Spinal cord (tissue), 10 donors: ENCODE results near the gene HACD1. TPM values are rescaled to one million over a fixed set of nuclear protein-coding genes. Genes with fewer than 3 reads are reported as not detected.

Experiments
- DNase-seq, 6 donors: peaks; one replicate each; pipeline versions ENCODE4 v3.0.0 to v3.0.0-alpha.2; 2013 to 2015; ENCODE audit warnings: low spot score in 6 of 6, low read depth in 4 of 6
- H3K27ac ChIP-seq: one replicate; pipeline ENCODE4 v1.5.1; 2013; ENCODE audit warnings: low read depth, low read length, control low read depth
- H3K27me3 ChIP-seq: one replicate; pipeline ENCODE4 v1.6.1; 2013; ENCODE audit warnings: low read length; ENCODE audit not compliant: control insufficient read depth, insufficient read depth
- H3K36me3 ChIP-seq: one replicate; pipeline ENCODE4 v1.6.1; 2013; ENCODE audit warnings: low read length; ENCODE audit not compliant: control insufficient read depth, insufficient read depth
- H3K4me1 ChIP-seq: one replicate; pipeline ENCODE4 v1.6.1; 2013; ENCODE audit warnings: low read length; ENCODE audit not compliant: control insufficient read depth, insufficient read depth
- H3K4me3 ChIP-seq: one replicate; pipeline ENCODE4 v1.5.1; 2013; ENCODE audit warnings: low read depth, low read length, control low read depth
- H3K9me3 ChIP-seq: one replicate; pipeline ENCODE4 v1.6.1; 2013; ENCODE audit warnings: low read length; ENCODE audit not compliant: control insufficient read depth, insufficient read depth
- WGBS: methylation state at CpG from one replicate; pipeline ENCODE4 v1.1.5; 2013; ENCODE audit warnings: missing lambda C conversion rate; ENCODE audit not compliant: insufficient coverage; 5-methylcytosine and 5-hydroxymethylcytosine counted together
- long read RNA-seq, 4 donors: transcript quantifications; one replicate each; lab custom pipeline, GENCODE V29; 2026
- polyA plus RNA-seq, 2 donors: library from polyadenylated mRNA; unstranded; fragments of 120-200 nt; gene quantifications; one replicate each; pipeline ENCODE4 v1.2.1, GENCODE V29; 2013; ENCODE audit not compliant: insufficient read length in 2 of 2
- total RNA-seq, 2 donors: library from RNA; depleted of rRNA in 1 of 2; stranded (reverse); fragments of 120-200 nt in 1 of 2; fragments of >200 nt in 1 of 2; gene quantifications; one replicate each; pipeline versions ENCODE4 v1.2.3 to v1.2.4, GENCODE V29; 2013 to 2014
- donor health status: healthy.

HACD1 gene, protein sequence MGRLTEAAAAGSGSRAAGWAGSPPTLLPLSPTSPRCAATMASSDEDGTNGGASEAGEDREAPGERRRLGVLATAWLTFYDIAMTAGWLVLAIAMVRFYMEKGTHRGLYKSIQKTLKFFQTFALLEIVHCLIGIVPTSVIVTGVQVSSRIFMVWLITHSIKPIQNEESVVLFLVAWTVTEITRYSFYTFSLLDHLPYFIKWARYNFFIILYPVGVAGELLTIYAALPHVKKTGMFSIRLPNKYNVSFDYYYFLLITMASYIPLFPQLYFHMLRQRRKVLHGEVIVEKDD
- total RNA-seq = 10 to 100 TPM; 14.0 to 17.0 TPM
- polyA plus RNA-seq = 10 to 100 TPM; 23.4 to 24.2 TPM
- long read RNA-seq, donor 1, partial matches to known transcripts = 7 of 15 reads
- long read RNA-seq, donor 1, other reads (novel, unspliced or antisense) = 7 of 15 reads
- long read RNA-seq, donor 2, partial matches to known transcripts = 0 of 5 reads
- long read RNA-seq, donor 2, other reads (novel, unspliced or antisense) = 5 of 5 reads
- long read RNA-seq, donor 3, partial matches to known transcripts = 0 of 2 reads
- long read RNA-seq, donor 3, other reads (novel, unspliced or antisense) = 0 of 2 reads
- long read RNA-seq, donor 4, partial matches to known transcripts = 27 of 48 reads
- long read RNA-seq, donor 4, other reads (novel, unspliced or antisense) = 13 of 48 reads

DNA sequence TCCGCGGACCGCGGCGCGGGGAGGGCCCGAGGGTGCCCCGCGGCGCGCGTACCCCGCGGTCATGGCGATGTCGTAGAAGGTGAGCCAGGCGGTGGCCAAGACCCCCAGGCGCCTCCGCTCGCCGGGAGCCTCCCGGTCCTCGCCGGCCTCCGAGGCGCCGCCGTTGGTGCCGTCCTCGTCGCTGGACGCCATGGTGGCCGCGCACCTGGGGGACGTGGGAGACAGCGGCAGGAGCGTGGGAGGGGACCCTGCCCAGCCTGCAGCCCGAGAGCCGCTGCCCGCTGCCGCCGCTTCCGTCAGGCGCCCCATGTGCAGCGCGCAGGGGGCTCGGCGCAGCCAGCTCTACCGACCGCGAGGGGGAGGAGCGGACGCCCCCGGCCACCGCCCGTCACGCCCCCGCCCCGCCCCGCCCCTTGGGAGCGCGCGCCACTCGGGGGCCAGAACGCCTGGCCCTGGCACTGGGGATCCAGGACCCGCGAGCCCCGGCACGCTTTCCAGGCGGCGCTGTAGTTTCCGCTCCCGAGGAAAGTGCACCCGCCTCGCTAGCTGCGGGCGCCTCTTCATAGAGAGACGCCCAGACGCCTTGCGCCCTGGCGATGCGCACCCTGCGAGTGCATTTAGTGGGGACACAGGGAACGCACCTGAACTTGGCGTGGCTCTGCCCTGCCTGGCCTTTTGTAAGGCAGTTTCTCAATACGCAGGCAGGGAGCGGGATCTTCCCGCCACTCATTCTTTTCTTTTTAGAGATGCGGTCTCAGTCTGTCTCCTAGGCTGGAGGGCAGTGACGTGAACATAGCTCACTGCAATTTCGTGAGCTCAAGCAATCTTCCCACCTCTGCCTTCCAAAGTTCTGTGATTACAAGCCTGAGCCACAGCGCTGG lies at the start of gene HACD1:
Gene HACD1, minus strand, starts transcription at position 344 of the 881 bp plus-strand sequence. Its CDS starts 35 bp downstream, at position 309.
- Histone ChIP-seq H3K36me3 (no peaks in the 10 kb centered on the region), H3K4me3 (peak within 1 kb of the TSS; percentile 56), H3K4me1 (peaks cover 5% of the 10 kb centered on the region), H3K27ac (no peak within 1 kb of the TSS), H3K27me3 (no peaks in the 10 kb centered on the region), H3K9me3 (no peaks in the 10 kb centered on the region)
- DNase-seq = peak in 5 of 6 donors; percentile 27 to 84 (median 43)
- WGBS = under 1% methylated on average over 92 of the region's 92 CpGs

DNA sequence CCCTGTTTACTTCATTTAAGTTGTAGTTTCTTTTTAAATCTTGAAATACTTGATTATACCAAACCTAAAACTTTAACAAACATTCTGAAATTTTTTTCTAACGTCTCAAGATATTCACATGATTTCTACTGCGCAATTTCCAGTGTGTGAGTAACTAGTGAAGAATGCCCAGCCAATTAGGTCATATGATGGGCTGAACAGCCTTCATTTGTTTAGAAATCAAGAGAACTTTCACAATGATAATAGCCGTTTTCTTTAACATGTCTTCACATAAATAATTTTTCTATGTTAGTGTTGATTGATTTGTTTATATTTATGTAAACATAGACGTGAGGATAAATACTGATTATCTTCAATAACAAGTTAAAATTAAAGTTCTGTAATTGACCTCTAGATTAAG lies 48.6 kb upstream of the HACD1 start:
- H3K36me3 ChIP-seq = no peaks in the 10 kb centered on the region
- H3K27me3 ChIP-seq = no peaks in the 10 kb centered on the region
- peak in 1 of 6 donors; percentile 8 for DNase-seq
- no CpG with 5 or more reads among the region's 4 CpGs for WGBS
- no peak overlapping the region for H3K4me3 ChIP-seq
- no peaks in the 10 kb centered on the region for H3K9me3 ChIP-seq
- H3K27ac ChIP-seq = peak overlapping the region; percentile 58
- no peaks in the 10 kb centered on the region for H3K4me1 ChIP-seq

GRCh38 chr10:17663450-17663849 lies 46.3 kb upstream of the HACD1 start:
- Histone ChIP-seq H3K9me3 (no peaks in the 10 kb centered on the region), H3K27ac (no peak overlapping the region), H3K4me1 (no peaks in the 10 kb centered on the region), H3K36me3 (no peaks in the 10 kb centered on the region), H3K4me3 (no peak overlapping the region), H3K27me3 (no peaks in the 10 kb centered on the region)
- no CpG with 5 or more reads among the region's 1 CpG for WGBS
- DNase-seq = no peak

DNA sequence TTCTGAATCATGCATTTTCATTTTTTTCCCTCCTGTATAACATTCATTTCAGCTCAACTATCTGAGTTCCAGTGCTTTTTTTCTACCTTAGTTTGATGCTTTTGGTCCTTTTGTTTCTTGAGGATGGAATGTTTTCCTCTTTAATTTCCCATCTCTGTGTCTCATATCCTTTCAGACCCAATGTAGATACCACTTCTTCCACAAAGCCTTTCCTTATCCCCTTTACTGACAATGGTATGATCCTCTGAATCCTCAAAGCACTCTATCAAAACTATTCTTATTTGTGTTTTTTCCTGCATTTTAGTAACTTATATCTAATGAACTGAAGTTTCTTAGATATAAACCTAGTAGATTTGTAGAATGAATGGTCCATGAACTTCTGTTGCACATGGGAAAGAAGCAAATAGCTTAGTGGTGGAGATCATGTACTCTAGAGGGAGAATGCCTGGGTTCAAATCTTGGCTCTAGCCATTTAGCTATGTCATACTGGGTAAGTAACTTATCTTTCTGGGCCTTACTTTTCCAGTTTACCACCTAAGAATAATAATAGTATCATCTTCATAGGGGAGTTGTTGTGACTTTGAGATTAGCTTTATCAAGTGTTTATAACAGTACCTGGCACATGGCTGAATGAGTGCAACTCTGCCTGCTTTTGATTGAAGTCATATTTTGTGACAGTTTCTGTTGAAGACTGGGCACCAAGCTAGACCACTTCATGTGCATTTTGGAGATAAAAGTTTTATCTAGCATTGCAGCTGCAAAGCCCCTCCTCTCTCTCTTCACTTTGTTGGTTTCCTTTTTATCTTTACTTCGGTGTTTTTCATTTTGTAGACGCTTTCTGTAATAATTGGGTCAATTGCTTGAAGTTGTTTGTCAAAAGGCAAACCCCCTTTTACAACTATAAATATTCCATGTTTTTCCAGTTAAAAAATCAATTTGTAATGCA lies 45.3 kb upstream of the HACD1 start:
- Histone ChIP-seq H3K27ac (no peak overlapping the region), H3K36me3 (no peaks in the 10 kb centered on the region), H3K4me3 (no peak overlapping the region), H3K4me1 (no peaks in the 10 kb centered on the region), H3K27me3 (no peaks in the 10 kb centered on the region), H3K9me3 (no peaks in the 10 kb centered on the region)
- DNase-seq = no peak
- no CpG with 5 or more reads among the region's 2 CpGs for WGBS

DNA sequence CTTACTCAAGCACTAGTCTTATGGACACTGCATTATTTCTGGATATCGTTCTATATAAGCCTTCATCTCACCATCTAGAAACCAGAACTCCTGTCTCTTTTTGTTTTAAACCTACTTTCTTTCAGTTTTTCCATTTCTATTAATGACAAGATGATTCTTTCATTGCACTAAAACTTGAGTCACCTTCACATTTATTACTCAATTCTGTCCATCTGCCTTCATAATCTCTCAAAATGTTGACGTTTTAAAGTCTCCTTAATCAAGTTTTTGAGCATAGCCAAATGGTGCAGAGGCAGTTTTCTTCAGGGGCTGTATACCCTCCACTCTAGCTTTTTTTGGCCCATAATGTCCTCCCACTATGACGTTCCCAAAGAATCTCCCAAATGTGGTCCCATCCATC lies 44.3 kb upstream of the HACD1 start:
- no peaks in the 10 kb centered on the region for H3K4me1 ChIP-seq
- H3K27ac ChIP-seq = no peak overlapping the region
- WGBS = 100% methylated on average over 1 of the region's 3 CpGs

DNA sequence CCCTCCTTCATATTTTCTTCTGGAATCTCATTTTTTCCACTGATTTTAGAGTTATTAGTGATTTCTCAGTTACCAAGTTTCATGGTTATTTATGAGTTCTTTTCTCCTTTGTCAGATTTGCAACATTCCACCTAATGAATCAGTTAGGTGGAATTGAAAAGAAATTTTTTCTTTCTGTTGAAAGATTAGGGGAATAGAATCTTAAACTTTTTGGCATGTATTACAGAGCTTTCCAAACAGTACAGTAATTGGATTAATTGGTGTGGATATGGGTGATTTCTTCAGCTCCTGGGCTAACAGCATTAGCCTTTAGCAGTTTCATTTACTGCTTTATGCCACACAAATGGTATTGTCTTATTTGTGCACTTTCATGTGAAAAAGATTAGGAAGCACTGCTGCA lies 43.7 kb upstream of the HACD1 start:
- Histone ChIP-seq H3K27ac (no peak overlapping the region), H3K4me1 (no peaks in the 10 kb centered on the region), H3K9me3 (peaks cover 4% of the 10 kb centered on the region), H3K4me3 (no peak overlapping the region), H3K36me3 (no peaks in the 10 kb centered on the region), H3K27me3 (no peaks in the 10 kb centered on the region)
- DNase-seq = no peak

More for the DNA sequence above, 44.3 kb upstream of the HACD1 start:
- Histone ChIP-seq H3K27me3 (no peaks in the 10 kb centered on the region), H3K36me3 (no peaks in the 10 kb centered on the region), H3K9me3 (peaks cover 4% of the 10 kb centered on the region), H3K4me3 (no peak overlapping the region)
- no peak for DNase-seq

DNA sequence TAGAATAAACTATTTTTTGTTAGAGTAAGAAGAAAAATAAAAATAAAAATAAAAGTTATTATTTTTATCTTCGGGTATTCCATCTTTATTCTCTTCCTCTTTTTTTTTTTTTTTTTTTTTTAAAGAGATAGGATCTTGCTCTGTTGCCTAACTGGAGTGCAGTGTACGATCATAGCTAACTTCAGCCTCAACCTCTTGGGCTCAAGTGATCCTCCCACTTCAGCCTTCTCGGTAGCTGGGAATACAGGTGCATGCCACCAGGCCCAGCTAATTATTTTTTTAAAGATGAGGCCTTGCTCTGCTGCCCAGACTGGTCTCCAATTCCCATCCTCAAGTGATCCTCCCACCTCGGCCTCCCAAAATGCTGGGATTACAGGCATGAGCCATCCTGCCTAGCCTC lies 42.2 kb upstream of the HACD1 start:
- Histone ChIP-seq H3K4me3 (no peak overlapping the region), H3K27ac (no peak overlapping the region), H3K36me3 (no peaks in the 10 kb centered on the region), H3K9me3 (peaks cover 4% of the 10 kb centered on the region), H3K27me3 (no peaks in the 10 kb centered on the region), H3K4me1 (no peaks in the 10 kb centered on the region)
- no CpG with 5 or more reads among the region's 4 CpGs for WGBS
- DNase-seq = no peak

DNA sequence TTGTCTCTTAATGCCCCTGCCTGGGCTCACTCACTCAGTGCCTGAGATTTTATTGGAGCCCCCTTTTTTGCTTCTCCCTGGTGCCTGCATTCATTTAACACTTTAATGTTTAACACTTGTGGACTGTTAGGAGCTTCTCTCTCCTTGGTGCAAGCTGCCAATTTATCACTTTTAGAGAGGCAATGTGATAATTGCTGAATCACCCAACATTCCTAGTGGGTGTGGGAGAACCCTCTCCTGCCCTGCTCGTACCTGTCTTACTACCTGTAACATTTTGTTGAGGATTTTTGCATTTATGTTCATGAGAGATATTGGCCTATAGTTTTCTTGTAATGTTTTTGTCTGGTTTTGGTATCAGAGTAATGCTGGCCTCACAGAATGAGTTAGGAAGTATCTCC lies 39.9 kb upstream of the HACD1 start:
- Histone ChIP-seq H3K9me3 (peaks cover 4% of the 10 kb centered on the region), H3K4me3 (no peak overlapping the region), H3K27ac (no peak overlapping the region), H3K4me1 (no peaks in the 10 kb centered on the region), H3K36me3 (no peaks in the 10 kb centered on the region), H3K27me3 (no peaks in the 10 kb centered on the region)
- DNase-seq = no peak
- WGBS = no CpG with 5 or more reads among the region's 1 CpG
